A549 (cell line): ENCODE data around the gene GPS1.

ENCODE experiments used
- CTCF ChIP-seq: fragments of >200 bp; sonication (Bioruptor Twin); formaldehyde crosslinking; IDR thresholded peaks from 3 replicates; pipeline ENCODE4 v1.5.1; 2016
- EHF ChIP-seq: fragments of 250-450 bp; sonication (Bioruptor Pico); IDR thresholded peaks from 2 replicates; pipeline ENCODE4 v1.5.0; 2020; ENCODE audit warnings: mild to moderate bottlenecking
- EP300 ChIP-seq, 2 experiments: fragments of >200 bp; sonication (Bioruptor Twin); formaldehyde crosslinking; IDR thresholded peaks; 2 replicates in 1 of 2; 3 replicates in 1 of 2; pipeline ENCODE4 v1.6.1; 2016 to 2017
- PBX3 ChIP-seq: IDR thresholded peaks from 2 replicates; pipeline ENCODE4 v1.6.1; 2012

- no peak for TF ChIP-seq CTCF
- TF ChIP-seq EP300 (IDR thresholded peaks at IDR 0.05): no peak
- no peak for TF ChIP-seq PBX3
- TF ChIP-seq EHF: no peak
Observed at GRCh38 chr17:82014971-82015310, 36.8 kb upstream of the GPS1 start.
